Activated CD4-positive, alpha-beta T cell treated with anti-CD3 and anti-CD28 coated beads for 36 hours (primary cell): Measurements from ENCODE around the gene WBP2NL. TPM values are rescaled to one million over a fixed set of nuclear protein-coding genes. Genes with fewer than 3 reads are reported as not detected.
"Not testable (repeated sequence)": the region's sequence is repeated elsewhere in the genome, so short reads cannot be mapped to it uniquely, and the experiment has no call there.

Source experiments
- ATAC-seq: fragments of 200-7000 bp; cut with Tn5 transposase; one replicate; pipeline ENCODE4 v1.10.0; 2021; ENCODE audit warnings: mild to moderate bottlenecking, moderate library complexity
- CTCF ChIA-PET: fragments of 350-600 bp; sonication (Branson Sonifier 250); formaldehyde crosslinking; loops from one replicate; lab custom pipeline; 2021; ENCODE audit warnings: antibody characterized with exemption; lab: Charles Lee
- POLR2A ChIA-PET: fragments of 350-600 bp; sonication (Branson Sonifier 250); formaldehyde crosslinking; loops from one replicate; lab custom pipeline; 2021; ENCODE audit warnings: antibody characterized with exemption, inconsistent platforms; lab: Charles Lee
- DNase-seq: peaks from one replicate; pipeline ENCODE4 v3.0.0-alpha.2; 2020
- H3K27ac Mint-ChIP-seq: one replicate; pipeline ENCODE4 v1.8.0; 2021; ENCODE audit warnings: mixed read lengths
- H3K27me3 Mint-ChIP-seq: one replicate; pipeline ENCODE4 v1.8.0; 2021; ENCODE audit warnings: mixed read lengths
- H3K36me3 Mint-ChIP-seq: one replicate; pipeline ENCODE4 v1.8.0; 2021; ENCODE audit warnings: low read depth, mixed read lengths
- H3K4me1 Mint-ChIP-seq: one replicate; pipeline ENCODE4 v1.8.0; 2021; ENCODE audit warnings: mixed read lengths
- H3K4me3 Mint-ChIP-seq: one replicate; pipeline ENCODE4 v1.8.0; 2021; ENCODE audit warnings: mild to moderate bottlenecking, moderate library complexity, mixed read lengths
- H3K9me3 Mint-ChIP-seq: one replicate; pipeline ENCODE4 v1.8.0; 2021; ENCODE audit warnings: low read depth, mixed read lengths
- intact Hi-C, 2 experiments: fragments of 100-400 bp; cut with DNase I in 1 of 2; cut with micrococcal nuclease in 1 of 2; formaldehyde crosslinking; loops; one replicate each; pipeline versions ENCODE4 v1.14.2 to v1.15.1; 2022 to 2024; cut with DNase I, micrococcal nuclease
- total RNA-seq, 2 experiments: library from RNA; stranded (reverse); gene quantifications; one replicate each; pipeline ENCODE4 v1.2.3, GENCODE V29; 2021

Gene WBP2NL
- total RNA-seq, 2 experiments from 2014 or later: 0.30 to 0.54 TPM

DNA sequence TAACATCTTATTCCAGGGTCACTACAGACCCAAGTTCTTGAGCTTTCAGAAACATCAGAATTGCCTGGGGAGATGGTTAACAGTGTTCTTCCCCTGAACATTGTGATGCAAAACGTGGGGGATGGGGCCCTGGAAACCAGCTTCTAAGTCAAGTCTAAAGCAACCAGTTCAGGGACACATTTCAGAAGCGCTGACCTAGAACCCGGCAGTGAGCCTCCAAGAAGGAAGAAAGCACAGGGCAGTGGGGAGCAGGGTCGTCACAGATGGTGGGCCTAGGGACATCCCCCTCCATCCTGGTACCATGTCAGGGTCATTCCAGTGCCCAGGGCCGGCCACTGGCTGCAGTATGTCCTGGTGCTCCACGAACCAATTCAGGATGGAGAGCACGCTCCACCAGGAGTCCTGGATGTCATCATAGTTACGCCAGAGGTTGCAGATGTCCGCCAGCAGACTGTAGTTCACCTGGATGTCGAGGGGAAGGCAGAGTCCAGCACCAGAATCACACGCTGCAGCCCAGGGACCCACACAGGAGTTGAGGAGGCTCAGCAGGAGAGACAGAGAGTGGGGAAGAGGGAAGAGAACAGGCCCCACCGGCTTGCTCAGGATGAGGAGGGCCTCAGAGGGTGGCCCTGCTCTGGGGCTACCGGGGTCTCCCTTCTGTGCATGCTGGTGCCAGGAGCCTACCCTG is 67.0 kb downstream of the WBP2NL start:
- Mint-ChIP-seq H3K4me1 (peaks cover 4% of the 10 kb centered on the region), H3K9me3 (no peaks in the 10 kb centered on the region), H3K27ac (no peak overlapping the region), H3K4me3 (no peak overlapping the region), H3K27me3 (no peaks in the 10 kb centered on the region), H3K36me3 (peaks cover 47% of the 10 kb centered on the region)
- intact Hi-C loops: no loop called here
- CTCF ChIA-PET: interaction anchor here (0.6 to 0.9 kb wide), 2 partner anchors 21 to 368 kb away, joined by 3 read pairs; no protein-coding TSS in a partner anchor
- ATAC-seq (no peak), DNase-seq (no peak)
- POLR2A ChIA-PET: interaction anchor here (0.5 kb wide), 1 partner anchor 312 kb away, joined by 4 read pairs; no protein-coding TSS in a partner anchor

DNA sequence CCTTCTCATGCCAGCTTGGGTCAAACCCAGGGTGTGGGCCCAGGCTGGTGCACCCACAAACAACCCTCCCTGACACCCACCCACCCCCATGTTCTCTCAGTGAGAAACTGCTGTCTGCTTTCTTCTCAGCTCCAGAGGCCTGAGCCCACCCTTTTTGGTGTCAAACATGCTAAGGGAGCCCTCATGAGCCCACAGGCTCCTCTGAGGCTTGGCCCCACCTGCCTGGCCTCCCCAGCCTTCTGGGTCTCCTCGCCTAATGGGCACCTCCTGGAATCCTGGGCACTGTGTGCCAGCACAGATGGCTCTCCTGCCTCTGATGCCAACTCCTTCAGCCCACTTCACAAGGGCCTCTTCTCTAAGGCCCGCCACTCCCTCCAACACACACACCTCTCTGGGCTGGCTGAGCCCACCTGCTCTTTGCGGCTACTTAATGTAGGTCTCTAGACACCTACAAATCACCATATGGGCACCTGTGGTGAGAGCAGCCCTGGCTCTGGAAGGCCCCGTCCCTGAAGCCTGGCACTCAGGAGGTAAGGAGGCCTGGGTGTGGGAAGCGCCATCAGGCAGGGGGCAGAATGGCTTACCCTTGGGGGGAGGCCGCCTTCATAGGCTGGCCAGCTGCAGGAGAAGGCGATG is 67.7 kb downstream of the WBP2NL start:
- Mint-ChIP-seq H3K36me3 (peaks cover 41% of the 10 kb centered on the region), H3K4me3 (no peak overlapping the region), H3K27me3 (no peaks in the 10 kb centered on the region), H3K4me1 (peaks cover 7% of the 10 kb centered on the region), H3K27ac (no peak overlapping the region), H3K9me3 (no peaks in the 10 kb centered on the region)
- ATAC-seq: no peak
- intact Hi-C loops: no loop called here
- ChIA-PET CTCF (no interaction called here), POLR2A (no interaction called here)
- no peak for DNase-seq

- POLR2A ChIA-PET: interaction anchor here (1.1 kb wide), 1 partner anchor 36 kb away, joined by 4 read pairs; no protein-coding TSS in a partner anchor
- CTCF ChIA-PET: interaction anchor here (0.6 kb wide), 1 partner anchor 1019 kb away, joined by 3 read pairs; no protein-coding TSS in a partner anchor
- no peaks in the 10 kb centered on the region for H3K9me3 Mint-ChIP-seq
Observed at GRCh38 chr22:42066937-42067336, 68.3 kb downstream of the WBP2NL start.

DNA sequence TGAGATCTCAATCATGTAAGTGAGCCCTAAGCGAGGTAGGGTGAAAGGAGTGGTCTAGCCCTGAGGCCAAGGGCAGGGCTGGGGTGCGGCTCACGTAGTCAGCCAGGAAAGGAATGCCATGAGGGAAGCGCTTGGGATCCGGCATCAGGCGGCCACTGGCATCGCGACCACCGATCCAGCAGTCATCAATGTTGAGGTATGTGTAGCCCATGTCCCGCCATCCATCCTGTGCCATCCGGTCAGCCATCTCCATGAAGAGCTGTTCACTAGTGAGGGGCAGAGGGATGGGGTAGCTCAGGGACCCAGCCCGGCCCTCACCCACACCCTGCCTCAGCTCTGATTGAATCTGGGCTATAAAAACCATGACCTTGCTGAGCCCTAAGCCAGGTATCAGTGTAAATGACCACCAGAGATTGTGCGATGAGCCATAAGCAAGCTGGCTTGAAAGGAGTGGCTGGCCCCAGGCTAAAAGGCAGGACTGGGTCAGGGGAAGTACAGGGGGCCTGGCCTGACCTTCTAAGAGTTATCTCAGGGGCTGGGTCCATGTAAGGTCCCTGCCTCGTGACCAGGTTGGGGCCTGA is 69.2 kb downstream of the WBP2NL start:
- no peaks in the 10 kb centered on the region for H3K9me3 Mint-ChIP-seq
- DNase-seq (no peak), ATAC-seq (no peak)
- POLR2A ChIA-PET: interaction anchor here (1.1 kb wide), 1 partner anchor 36 kb away, joined by 4 read pairs; no protein-coding TSS in a partner anchor
- intact Hi-C loops: no loop called here
- H3K36me3 Mint-ChIP-seq: peaks cover 33% of the 10 kb centered on the region
- CTCF ChIA-PET: interaction anchor here (0.6 kb wide), 1 partner anchor 701 kb away, joined by 3 read pairs; no protein-coding TSS in a partner anchor
- no peaks in the 10 kb centered on the region for H3K27me3 Mint-ChIP-seq
- H3K27ac Mint-ChIP-seq: no peak overlapping the region
- H3K4me1 Mint-ChIP-seq: peaks cover 18% of the 10 kb centered on the region
- no peak overlapping the region for H3K4me3 Mint-ChIP-seq

More at GRCh38 chr22:42066937-42067336, 68.3 kb downstream of the WBP2NL start:
- ATAC-seq (no peak), DNase-seq (no peak)
- H3K36me3 Mint-ChIP-seq: peaks cover 41% of the 10 kb centered on the region
- H3K27ac Mint-ChIP-seq: no peak overlapping the region
- H3K4me3 Mint-ChIP-seq: no peak overlapping the region
- intact Hi-C loops: no loop called here
- H3K4me1 Mint-ChIP-seq: peaks cover 13% of the 10 kb centered on the region
- H3K27me3 Mint-ChIP-seq: no peaks in the 10 kb centered on the region

DNA sequence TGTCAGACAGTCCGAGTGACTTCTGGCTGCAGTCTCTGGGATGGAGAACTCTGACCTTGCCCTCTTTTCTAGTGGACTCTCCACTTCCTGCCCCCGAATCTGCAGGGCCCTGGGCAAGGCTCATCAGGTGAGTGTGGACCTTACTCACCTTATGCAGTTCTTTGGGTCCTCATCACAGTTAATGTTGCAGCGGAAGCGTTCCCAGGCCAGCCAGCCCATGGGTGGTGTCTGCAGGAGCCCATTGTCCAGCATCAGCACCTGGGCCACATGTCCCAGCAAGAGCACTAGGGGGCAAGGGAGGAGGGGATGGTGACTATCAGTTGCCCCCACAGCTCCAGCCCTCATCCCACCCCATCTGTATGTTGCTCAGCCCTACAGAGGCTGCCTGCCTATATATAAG is 69.7 kb downstream of the WBP2NL start:
- H3K9me3 Mint-ChIP-seq: no peaks in the 10 kb centered on the region
- no peak overlapping the region for H3K4me3 Mint-ChIP-seq
- peaks cover 29% of the 10 kb centered on the region for H3K36me3 Mint-ChIP-seq
- H3K27ac Mint-ChIP-seq: no peak overlapping the region
- peaks cover 18% of the 10 kb centered on the region for H3K4me1 Mint-ChIP-seq
- H3K27me3 Mint-ChIP-seq: no peaks in the 10 kb centered on the region
- ChIA-PET POLR2A (interaction anchor here (1.2 kb wide), 1 partner anchor 11 kb away, joined by 5 read pairs; the partner anchor contains the start of gene SMDT1), CTCF (interaction anchor here (0.6 kb wide), 1 partner anchor 701 kb away, joined by 3 read pairs; no protein-coding TSS in a partner anchor)
- ATAC-seq (no peak), DNase-seq (no peak)
- intact Hi-C loops: no loop called here

GRCh38 chr22:42069801-42070516 is 71.4 kb downstream of the WBP2NL start:
- ATAC-seq (no peak), DNase-seq (no peak)
- Mint-ChIP-seq H3K9me3 (no peaks in the 10 kb centered on the region), H3K36me3 (peaks cover 24% of the 10 kb centered on the region), H3K27me3 (no peaks in the 10 kb centered on the region), H3K4me3 (peak overlapping the region; percentile 84), H3K4me1 (peaks cover 23% of the 10 kb centered on the region), H3K27ac (peak overlapping the region; percentile 86)
- ChIA-PET CTCF (interaction anchor here (0.6 to 1.7 kb wide), 8 partner anchors 10 to 374 kb away, joined by 3 to 4 read pairs (median 4); partner anchors contain the start of gene SMDT1), POLR2A (interaction anchor here (0.6 to 1.8 kb wide), 4 partner anchors 10 to 996 kb away, joined by 3 to 10 read pairs (median 4); partner anchors contain the start of genes NDUFA6 and SMDT1)
- intact Hi-C loops: loop anchor here (1.0 to 10.0 kb wide), 19 partner anchors 9 to 625 kb away; partner anchors contain the start of genes SMDT1 (in 2 of the 2), WBP2NL (in 2 of the 2), CCDC134 (in 1 of the 2) and CENPM (in 1 of the 2)

GRCh38 chr22:42070517-42071422 is 72.2 kb downstream of the WBP2NL start, which contains the start of gene NAGA:
NAGA (minus strand) TSS chr22:42070812; CDS start chr22:42070297, 515 bp downstream.
- H3K27ac Mint-ChIP-seq: peak within 1 kb of the TSS; percentile 89
- CTCF ChIA-PET: interaction anchor here (0.9 to 1.7 kb wide), 5 partner anchors 9 to 374 kb away, joined by 3 to 4 read pairs (median 4); partner anchors contain the start of gene SMDT1
- POLR2A ChIA-PET: interaction anchor here (1.3 to 1.8 kb wide), 2 partner anchors 20 kb away, joined by 6 to 10 read pairs; partner anchors contain the start of gene NDUFA6
- peaks cover 16% of the 10 kb centered on the region for H3K36me3 Mint-ChIP-seq
- intact Hi-C loops: loop anchor here (1.0 to 10.0 kb wide), 19 partner anchors 9 to 626 kb away; partner anchors contain the start of genes SMDT1 (in 2 of the 2), WBP2NL (in 2 of the 2), CCDC134 (in 1 of the 2) and CENPM (in 1 of the 2)
- H3K4me3 Mint-ChIP-seq: peak within 1 kb of the TSS; percentile 84
- ATAC-seq (peak; percentile 99), DNase-seq (peak; percentile 97)
- H3K4me1 Mint-ChIP-seq: peaks cover 28% of the 10 kb centered on the region
- H3K27me3 Mint-ChIP-seq: no peaks in the 10 kb centered on the region
- no peaks in the 10 kb centered on the region for H3K9me3 Mint-ChIP-seq

DNA sequence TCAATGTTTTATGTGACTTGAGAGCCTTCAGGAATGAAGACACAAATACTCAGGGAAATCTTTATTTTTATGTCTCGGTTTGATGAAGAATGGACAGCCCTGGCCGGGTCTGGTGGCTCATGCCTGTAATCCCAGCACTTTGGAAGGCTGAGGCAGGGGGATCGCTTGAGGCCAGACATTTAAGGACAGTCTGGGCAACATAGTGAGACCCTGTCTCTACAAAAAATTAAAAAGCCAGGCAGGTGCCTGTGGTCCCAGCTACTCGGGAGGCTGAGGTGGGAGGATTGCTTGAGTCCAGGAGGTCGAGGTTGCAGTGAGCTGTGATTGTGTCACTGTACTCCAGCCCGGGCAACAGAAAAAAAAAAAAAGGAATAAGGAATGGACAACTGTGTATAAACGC is 72.9 kb downstream of the WBP2NL start:
- H3K27me3 Mint-ChIP-seq, H3K9me3 Mint-ChIP-seq, ATAC-seq, CTCF ChIA-PET, DNase-seq: not testable (repeated sequence)
- intact Hi-C loops: loop anchor here (2.0 to 10.0 kb wide), 13 partner anchors 41 to 627 kb away; partner anchors contain the start of genes CENPM (in 1 of the 2), POLDIP3 (in 1 of the 2), SEPTIN3 (in 1 of the 2) and SNU13 (in 1 of the 2)
- H3K4me3 Mint-ChIP-seq: peak overlapping the region; percentile 84
- H3K36me3 Mint-ChIP-seq: peaks cover 16% of the 10 kb centered on the region
- H3K27ac Mint-ChIP-seq: peak overlapping the region; percentile 89
- POLR2A ChIA-PET: interaction anchor here (0.6 to 1.3 kb wide), 2 partner anchors 12 to 19 kb away, joined by 6 read pairs; partner anchors contain the start of gene NDUFA6
- H3K4me1 Mint-ChIP-seq: peaks cover 28% of the 10 kb centered on the region

DNA sequence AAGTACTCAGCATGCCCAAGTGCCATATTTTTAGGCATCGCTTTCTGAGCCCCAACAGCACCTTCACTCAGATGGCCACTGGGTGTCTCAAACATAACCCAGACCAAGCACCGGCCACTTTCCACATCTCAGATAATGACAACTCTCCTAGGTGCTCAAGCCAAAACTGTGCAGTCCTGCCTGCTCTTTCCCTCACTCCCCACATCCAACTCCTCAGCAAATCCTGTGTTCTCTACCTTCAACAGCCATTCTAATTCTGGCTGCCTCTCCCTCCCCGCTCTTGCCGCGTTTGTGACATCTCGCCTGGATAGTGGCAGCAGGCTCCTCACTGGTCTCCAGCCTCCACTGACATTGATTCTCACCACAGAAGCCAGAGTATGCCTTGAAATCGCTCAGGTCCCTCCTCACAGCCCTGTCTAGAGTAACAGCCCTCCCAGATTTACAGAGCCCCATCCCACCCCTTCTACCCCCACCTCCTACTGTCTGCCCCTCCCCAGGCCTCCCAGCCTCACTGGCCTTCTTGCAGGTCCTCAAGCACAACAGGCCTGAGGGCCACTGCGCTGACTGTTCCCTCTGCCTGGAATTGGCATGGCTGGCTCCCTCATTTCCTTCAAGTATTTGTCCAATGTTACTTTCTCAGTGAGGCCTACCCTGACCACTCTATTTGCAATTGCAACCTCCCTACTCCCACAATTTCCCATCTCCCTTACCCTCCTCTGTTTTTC is 74.2 kb downstream of the WBP2NL start:
- ATAC-seq (no peak), DNase-seq (no peak)
- ChIA-PET POLR2A (no interaction called here), CTCF (no interaction called here)
- Mint-ChIP-seq H3K27me3 (no peaks in the 10 kb centered on the region), H3K36me3 (peaks cover 10% of the 10 kb centered on the region), H3K4me1 (peaks cover 28% of the 10 kb centered on the region), H3K9me3 (no peaks in the 10 kb centered on the region), H3K4me3 (peak overlapping the region; percentile 55), H3K27ac (peak overlapping the region; percentile 45)
- intact Hi-C loops: loop anchor here (5.0 to 10.0 kb wide), 6 partner anchors 78 to 628 kb away; partner anchors contain the start of genes SEPTIN3 (in 1 of the 2), TOB2 (in 1 of the 2) and WBP2NL (in 1 of the 2)
